HFFc6 (cell line): ENCODE results near the gene DHPS. TPM values are rescaled to one million over a fixed set of nuclear protein-coding genes. Genes with fewer than 3 reads are reported as not detected.
"Not testable (repeated sequence)": the region's sequence is repeated elsewhere in the genome, so short reads cannot be mapped to it uniquely, and the experiment has no call there.

ENCODE experiments used
- DNase-seq: peaks from one replicate; pipeline ENCODE4 v3.0.0-alpha.2; 2018
- H3K27ac Mint-ChIP-seq: 2 replicates; pipeline ENCODE4 v1.8.0; 2020; ENCODE audit warnings: mild to moderate bottlenecking, mixed read lengths
- H3K27me3 Mint-ChIP-seq: 2 replicates; pipeline ENCODE4 v1.8.0; 2021; ENCODE audit warnings: mild to moderate bottlenecking, moderate library complexity, mixed read lengths; ENCODE audit not compliant: insufficient read depth
- H3K36me3 Mint-ChIP-seq: 2 replicates; pipeline ENCODE4 v1.8.0; 2021; ENCODE audit warnings: low read depth, mixed read lengths
- H3K4me1 Mint-ChIP-seq: 2 replicates; pipeline ENCODE4 v1.8.0; 2020; ENCODE audit warnings: low read depth, mixed read lengths
- H3K4me3 Mint-ChIP-seq: 2 replicates; pipeline ENCODE4 v1.8.0; 2020; ENCODE audit warnings: mild to moderate bottlenecking, moderate library complexity, mixed read lengths
- H3K9me3 Mint-ChIP-seq: 2 replicates; pipeline ENCODE4 v1.8.0; 2020; ENCODE audit warnings: mild to moderate bottlenecking, mixed read lengths
- CTCF ChIP-seq: fragments of 200-600 bp; sonication (generic); IDR thresholded peaks from 2 replicates; pipeline ENCODE4 v1.5.0; 2021; ENCODE audit warnings: antibody characterized with exemption, mild to moderate bottlenecking
- total RNA-seq, 6 experiments: library from RNA; stranded (reverse); fragmentation: NEBNext Ultra II Directional; extraction: Animal tissue kit (Norgen Biotek cat#: 25700); gene quantifications; 2 replicates in 1 of 6; 3 replicates in 5 of 6; pipeline ENCODE4 v1.2.3, GENCODE V29; 2021

The DHPS gene
- total RNA-seq, 6 experiments from 2014 or later, result 53.3 to 69.2 (median 59.6) TPM

- Mint-ChIP-seq H3K9me3 (no peaks in the 10 kb centered on the region), H3K4me1 (no peaks in the 10 kb centered on the region), H3K27ac (no peak overlapping the region), H3K27me3 (no peaks in the 10 kb centered on the region), H3K36me3 (peaks cover 26% of the 10 kb centered on the region), H3K4me3 (no peak overlapping the region)
- TF ChIP-seq CTCF, result peak; percentile 33
- DNase-seq, result no peak
Measured at GRCh38 chr19:12648088-12648487, 33.6 kb downstream of the DHPS start.

- H3K27ac Mint-ChIP-seq, result no peak overlapping the region
- no peak overlapping the region for H3K4me3 Mint-ChIP-seq
- no peak for DNase-seq
- H3K27me3 Mint-ChIP-seq, result no peaks in the 10 kb centered on the region
- no peaks in the 10 kb centered on the region; the same call in 1 of the 2 replicates for H3K9me3 Mint-ChIP-seq
- TF ChIP-seq CTCF, result no peak
- H3K36me3 Mint-ChIP-seq, result peaks cover 26% of the 10 kb centered on the region
- H3K4me1 Mint-ChIP-seq, result no peaks in the 10 kb centered on the region
Measured at GRCh38 chr19:12647490-12648071, 34.1 kb downstream of the DHPS start.

- H3K9me3 Mint-ChIP-seq, result peaks cover 5% of the 10 kb centered on the region; the same call in 1 of the 2 replicates
- H3K27me3 Mint-ChIP-seq, result no peaks in the 10 kb centered on the region
- no peak for DNase-seq
- H3K36me3 Mint-ChIP-seq, result peaks cover 26% of the 10 kb centered on the region
- H3K27ac Mint-ChIP-seq, result no peak overlapping the region
- H3K4me1 Mint-ChIP-seq, result no peaks in the 10 kb centered on the region
- TF ChIP-seq CTCF, result no peak
- no peak overlapping the region for H3K4me3 Mint-ChIP-seq
Measured at GRCh38 chr19:12647047-12647446, 34.6 kb downstream of the DHPS start.

- no peak for DNase-seq
- H3K9me3 Mint-ChIP-seq, result peaks cover 5% of the 10 kb centered on the region; the same call in 1 of the 2 replicates
- H3K4me3 Mint-ChIP-seq, result no peak overlapping the region
- no peak overlapping the region for H3K27ac Mint-ChIP-seq
- TF ChIP-seq CTCF, result no peak
- no peaks in the 10 kb centered on the region for H3K27me3 Mint-ChIP-seq
- peaks cover 23% of the 10 kb centered on the region for H3K36me3 Mint-ChIP-seq
- no peaks in the 10 kb centered on the region for H3K4me1 Mint-ChIP-seq
Measured at GRCh38 chr19:12646551-12646950, 35.1 kb downstream of the DHPS start.

- H3K27me3 Mint-ChIP-seq, H3K4me3 Mint-ChIP-seq, H3K27ac Mint-ChIP-seq, H3K4me1 Mint-ChIP-seq, DNase-seq: not testable (repeated sequence)
- H3K9me3 Mint-ChIP-seq, result peaks cover 10% of the 10 kb centered on the region; the same call in 1 of the 2 replicates
- H3K36me3 Mint-ChIP-seq, result peaks cover 18% of the 10 kb centered on the region
Measured at GRCh38 chr19:12643716-12644115, 38.0 kb downstream of the DHPS start.

GRCh38 chr19:12642506-12642905 is 39.2 kb downstream of the DHPS start:
- H3K27ac Mint-ChIP-seq, result no peak overlapping the region
- peaks cover 19% of the 10 kb centered on the region for H3K36me3 Mint-ChIP-seq
- no peak for DNase-seq
- peaks cover 12% of the 10 kb centered on the region for H3K9me3 Mint-ChIP-seq
- no peaks in the 10 kb centered on the region; the same call in 1 of the 2 replicates for H3K27me3 Mint-ChIP-seq
- H3K4me1 Mint-ChIP-seq, result peaks cover 7% of the 10 kb centered on the region; the same call in 1 of the 2 replicates
- H3K4me3 Mint-ChIP-seq, result no peak overlapping the region
- TF ChIP-seq CTCF, result no peak
